NCI-H1417 treated with DMSO at 0.1 percent for 48 hours (cell line): Measurements from ENCODE around the gene C1orf21.

Experiments used
- DNase-seq: peaks from one replicate; lab custom pipeline; 2025; lab: John Stamatoyannopoulos, UW

Gene C1orf21

DNA sequence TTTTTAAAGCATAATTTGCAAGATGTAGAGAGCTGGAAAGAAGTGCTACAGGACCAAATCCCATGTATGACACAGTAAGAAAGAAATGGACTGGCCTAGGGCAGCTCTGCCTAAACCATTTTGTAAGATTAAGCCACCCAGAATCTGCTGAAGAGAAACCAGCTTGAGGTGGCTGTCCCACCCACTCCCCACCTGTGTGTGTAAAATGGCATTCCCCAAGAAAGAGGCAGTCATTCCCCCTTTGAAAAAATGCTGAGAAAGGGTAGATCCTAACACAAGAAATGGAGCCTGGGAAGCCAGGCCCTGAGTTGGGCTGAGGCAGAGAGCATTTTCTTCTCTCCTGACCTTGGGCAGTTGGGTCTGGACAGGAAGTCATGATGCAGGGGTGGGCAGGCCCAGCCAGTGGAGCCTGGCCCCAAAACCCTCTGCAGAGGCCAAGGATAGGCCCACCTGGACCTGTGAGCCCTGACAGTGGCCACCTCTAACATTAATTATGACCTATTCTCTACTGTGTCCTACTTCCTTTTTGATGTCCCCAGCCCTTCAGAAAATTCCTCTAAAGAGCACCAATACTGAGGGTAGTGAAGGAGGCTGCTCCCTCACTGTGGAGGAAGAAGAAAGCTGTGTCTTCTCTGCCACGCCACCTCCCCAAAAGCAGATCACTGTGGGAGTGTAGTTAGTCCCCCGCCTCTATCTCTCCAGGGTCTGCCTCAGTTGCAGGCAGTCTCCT lies 273.8 kb downstream of the C1orf21 start:
- DNase-seq, result no peak

DNA sequence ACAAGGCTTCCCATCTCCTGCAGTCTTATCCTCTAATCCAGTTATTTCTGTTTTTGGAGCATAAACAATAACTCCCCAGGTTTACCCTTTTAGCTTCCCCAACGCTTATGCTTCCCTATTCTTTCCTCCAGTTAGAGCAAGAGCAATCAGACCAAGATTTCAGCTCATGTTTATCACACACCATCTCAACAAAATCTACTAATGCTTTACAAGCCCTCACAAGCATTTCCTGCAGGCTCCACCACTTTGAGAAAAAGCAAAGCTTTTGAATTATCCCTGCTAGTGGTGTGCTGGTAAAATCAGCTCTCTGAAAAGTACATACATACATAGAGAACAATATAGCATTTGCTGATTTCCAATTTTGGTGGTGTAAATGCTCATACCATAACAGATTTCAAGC lies 275.0 kb downstream of the C1orf21 start:
- no peak for DNase-seq

DNA sequence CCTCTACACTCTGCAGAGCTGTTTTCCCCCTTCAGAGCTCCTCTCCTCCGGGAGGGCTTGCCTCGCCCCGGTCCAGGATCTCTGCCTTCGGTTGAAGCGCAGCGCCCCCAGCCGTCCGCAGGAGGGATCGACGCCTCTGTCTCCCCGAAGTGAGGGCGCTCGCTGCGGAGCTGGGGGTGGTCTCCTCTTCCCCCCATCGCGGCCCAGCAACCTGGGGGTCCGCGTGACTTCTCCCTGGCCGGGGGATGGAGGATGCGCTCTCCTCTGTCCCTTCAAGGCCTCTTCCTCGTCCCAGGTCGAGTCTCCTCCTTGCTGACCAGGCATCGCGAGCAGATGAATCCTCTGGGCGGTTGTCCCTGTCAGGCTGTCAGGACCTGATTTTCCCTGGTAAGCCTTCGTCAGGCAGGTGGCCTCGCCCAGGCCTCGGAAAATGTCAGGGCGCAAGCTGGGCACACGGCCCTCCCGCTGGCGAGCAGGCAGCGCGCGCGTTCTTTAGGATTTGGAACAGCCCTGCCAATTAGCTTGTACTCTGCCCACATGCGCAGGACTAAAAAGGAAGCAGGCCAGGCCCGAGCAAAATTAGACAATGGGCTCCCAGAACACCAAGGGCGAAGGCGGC lies 277.3 kb downstream of the C1orf21 start:
- DNase-seq, result no peak

DNA sequence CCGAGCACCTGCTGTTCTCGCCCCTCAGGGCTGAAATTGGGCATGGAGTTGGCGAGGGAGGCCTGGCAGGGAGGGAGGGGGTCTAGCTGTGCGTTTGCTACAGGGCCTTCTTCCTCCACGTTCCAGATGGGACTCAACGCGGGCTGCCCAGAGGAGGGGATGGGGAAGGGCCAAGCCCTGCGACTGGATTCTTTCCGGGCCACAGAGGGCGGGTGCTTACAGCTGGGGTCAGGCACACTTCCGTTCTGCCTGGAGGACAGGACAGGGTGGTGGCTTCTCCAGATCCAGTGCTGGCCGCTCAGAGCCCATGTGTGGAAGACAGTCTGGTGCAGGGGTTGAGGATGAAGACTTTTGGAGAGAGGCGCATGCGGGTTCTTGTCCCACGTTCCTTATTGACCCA lies 277.8 kb downstream of the C1orf21 start:
- DNase-seq, result no peak

DNA sequence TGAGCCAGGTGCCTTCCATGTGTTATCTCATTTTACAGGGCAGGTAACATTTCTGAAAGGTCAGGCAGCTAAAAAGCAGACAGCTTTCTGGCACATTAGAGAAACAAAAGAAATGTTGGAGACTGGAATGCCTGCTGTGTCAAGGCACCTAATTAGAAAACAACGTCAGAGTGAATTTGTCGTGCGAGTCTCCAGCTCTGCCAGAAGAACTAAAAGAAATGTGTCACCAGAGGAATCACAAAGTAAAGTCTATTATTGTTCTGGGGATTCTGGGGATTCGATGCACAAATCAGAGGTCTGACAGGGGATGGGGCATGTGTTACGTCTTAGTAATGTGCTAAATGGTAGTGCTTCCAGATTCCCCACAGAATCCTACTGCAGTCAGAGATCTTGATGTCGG lies 278.5 kb downstream of the C1orf21 start:
- DNase-seq, result no peak

DNA sequence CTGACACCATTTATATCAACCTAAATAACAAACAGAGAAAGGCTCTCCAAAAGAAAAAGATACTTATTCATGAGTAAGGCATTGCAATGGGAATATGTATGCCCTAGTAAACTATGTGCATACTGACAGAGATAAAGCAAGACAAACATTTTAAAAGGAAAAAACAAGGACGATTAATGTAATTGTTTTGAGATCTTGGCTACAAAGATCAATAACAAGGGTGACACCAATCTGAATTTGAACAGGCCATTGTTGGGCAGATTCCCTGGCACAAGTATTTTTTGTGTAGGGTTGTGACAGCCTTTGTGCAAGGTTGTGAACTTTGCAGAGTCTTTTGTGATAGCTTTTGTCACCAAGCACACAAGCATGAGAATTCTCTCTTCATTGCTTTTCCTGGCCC lies 282.6 kb downstream of the C1orf21 start:
- no peak for DNase-seq

DNA sequence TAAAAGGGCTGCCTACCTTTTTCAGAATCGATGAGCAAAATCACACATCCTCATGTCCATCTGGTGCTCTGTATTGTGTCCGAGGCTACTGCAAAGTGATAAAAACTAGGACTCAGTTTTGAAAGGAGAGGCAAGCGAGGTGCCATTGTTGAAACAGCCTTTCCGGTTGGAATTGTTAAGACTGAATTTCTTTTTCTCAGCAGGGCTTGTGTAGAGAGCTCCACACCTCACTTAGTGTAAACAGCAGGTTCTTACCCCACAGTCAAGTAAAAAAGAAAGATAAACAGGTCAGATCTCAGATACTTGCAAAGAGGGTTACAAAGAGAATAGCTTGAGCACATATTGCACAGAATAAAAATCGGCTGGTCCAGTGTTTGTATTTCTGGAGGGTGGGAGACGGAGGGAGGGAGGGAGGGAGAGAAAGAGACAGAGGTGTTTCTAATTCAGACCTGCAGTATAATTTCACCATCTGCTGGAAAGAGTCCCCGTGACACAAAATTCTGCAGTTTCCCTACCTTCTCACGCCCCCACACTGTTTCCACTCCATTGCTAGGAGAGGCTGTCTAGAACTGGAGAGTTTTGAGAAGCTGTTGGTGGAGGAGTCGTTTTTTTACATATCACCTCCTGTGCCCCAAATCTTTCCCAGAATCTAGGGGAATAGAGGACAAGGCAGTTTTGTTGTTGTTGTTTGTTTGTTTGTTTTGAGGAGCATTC lies 285.3 kb downstream of the C1orf21 start:
- DNase-seq, result no peak

DNA sequence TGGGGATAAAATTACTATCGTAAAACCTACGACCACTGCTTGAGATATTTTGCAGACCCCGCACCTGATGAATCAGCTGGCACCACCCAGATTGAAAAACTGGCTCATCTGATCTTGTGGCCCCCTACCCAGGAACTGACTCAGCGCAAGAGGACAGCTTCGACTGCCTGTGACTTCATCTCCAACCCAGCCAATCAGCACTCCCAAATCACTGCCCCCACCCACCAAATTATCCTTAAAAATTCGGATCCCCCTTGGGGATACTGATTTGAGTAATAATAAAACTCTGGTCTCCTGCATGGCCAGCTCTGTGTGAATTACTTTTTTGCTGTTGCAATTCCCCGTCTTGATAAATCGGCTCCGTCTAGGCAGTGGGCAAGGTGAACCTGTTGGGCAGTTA lies 286.5 kb downstream of the C1orf21 start:
- DNase-seq, result no peak

DNA sequence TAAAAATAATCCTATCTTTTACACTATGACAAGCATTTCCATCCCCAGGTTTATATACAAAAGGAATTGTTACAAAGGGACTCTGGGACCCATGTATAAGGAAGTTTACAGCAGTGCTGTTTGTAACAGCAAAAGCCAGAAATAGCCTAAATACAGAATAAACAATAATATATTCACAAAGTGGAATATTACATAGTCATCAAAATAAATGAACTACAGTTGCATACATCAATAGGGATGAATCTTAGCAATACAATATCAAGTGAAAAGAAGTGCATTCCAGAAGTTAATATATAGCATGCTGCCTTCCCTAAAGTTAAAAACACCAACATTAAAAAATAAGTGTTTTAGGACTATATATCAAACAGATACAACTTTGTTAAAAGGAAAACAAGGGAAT lies 290.5 kb downstream of the C1orf21 start:
- no peak for DNase-seq
